Lower leg skin (tissue), 3 donors: ENCODE data around the gene STAT5A.

ENCODE experiments used
- CTCF ChIP-seq, 3 donors: fragments of 450-650 bp; IDR thresholded peaks; one replicate each; pipeline ENCODE4 v1.5.1; 2016; ENCODE audit warnings: antibody characterized with exemption in 3 of 3, mild to moderate bottlenecking in 3 of 3, moderate library complexity in 2 of 3
- POLR2A ChIP-seq, 2 donors: fragments of 450-650 bp; IDR thresholded peaks; one replicate each; pipeline ENCODE4 v1.6.1; 2016 to 2017; ENCODE audit warnings: antibody characterized with exemption in 2 of 2, mild to moderate bottlenecking in 1 of 2, moderate library complexity in 1 of 2

GRCh38 chr17:42275527-42276358, 12.6 kb upstream of the STAT5A start:
- TF ChIP-seq CTCF (IDR thresholded peaks at IDR 0.05) (no peak), POLR2A (IDR thresholded peaks at IDR 0.05) (peak in 1 of 2 donors; percentile 53)
